ENCODE data around the gene BRMS1L. TPM values are rescaled to one million over a fixed set of nuclear protein-coding genes. Genes with fewer than 3 reads are reported as not detected.

The BRMS1L gene
- total and polyA plus RNA-seq, 2 experiments from 2014 or later = 11.8 to 19.5 TPM

- TF ChIP-seq CTCF (conservative IDR thresholded peaks at IDR 0.05; ENCODE audit: low read depth in 2 of 2) = no peak
- no peak for TF ChIP-seq JUNB (IDR thresholded peaks at IDR 0.05; ENCODE audit: unreplicated experiment)
- no peak for TF ChIP-seq ZNF114 (CRISPR knock-in tag; IDR thresholded peaks at IDR 0.05)
Observed at GRCh38 chr14:35797796-35798195, 28.3 kb upstream of the BRMS1L start (continued).

DNA sequence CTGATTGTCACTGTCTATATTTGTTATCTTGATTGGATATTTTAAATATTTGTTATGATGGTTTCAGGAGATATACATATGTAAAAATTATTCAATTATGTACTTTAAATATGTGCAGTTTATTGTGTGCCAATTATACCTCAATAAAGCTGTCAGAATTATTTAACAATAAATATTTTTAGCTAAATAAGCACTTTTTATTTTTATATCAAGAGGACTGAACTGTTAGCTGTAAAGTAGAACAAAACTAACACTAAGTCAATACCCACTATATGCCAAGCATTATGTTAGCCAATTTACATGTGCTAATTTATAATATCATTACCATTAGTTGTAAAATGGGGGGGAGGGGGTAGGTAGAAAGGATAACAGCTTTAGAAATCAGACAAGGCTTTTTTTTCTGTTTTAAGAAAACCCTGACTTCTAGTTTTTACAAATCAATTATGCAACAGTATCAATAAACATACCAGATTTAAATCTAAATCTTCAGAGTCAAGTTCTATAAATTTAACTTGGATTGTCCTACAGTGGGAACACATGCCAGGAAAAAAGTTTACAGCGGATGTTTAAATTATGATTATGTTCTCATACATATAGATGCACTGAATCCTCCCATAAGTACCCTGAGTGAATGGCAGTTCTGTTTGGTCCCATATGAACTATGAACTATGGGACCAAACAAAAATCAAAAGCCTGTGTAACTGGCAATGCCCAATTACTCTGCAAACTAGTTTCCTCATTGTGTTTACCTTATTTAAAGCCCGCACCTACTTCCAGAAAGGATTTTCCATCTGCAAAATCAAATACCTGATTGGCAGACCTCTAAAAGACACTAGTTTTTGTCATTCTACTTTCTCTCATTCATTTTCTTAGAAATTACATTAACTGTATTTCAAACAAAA lies 19.9 kb upstream of the BRMS1L start:
- H3K4me1 Mint-ChIP-seq = peaks cover 15% of the 10 kb centered on the region
- ATAC-seq = no peak
- H3F3A ChIP-seq (replicated peaks; ENCODE audit: low read depth) = no peaks in the 10 kb centered on the region
- no peaks in the 10 kb centered on the region for H3K9me3 Mint-ChIP-seq
- H3K36me3 ChIP-seq (ENCODE audit: insufficient read depth) = no peaks in the 10 kb centered on the region
- H2AFZ ChIP-seq = no peak overlapping the region
- peaks cover 9% of the 10 kb centered on the region; the same call in 1 of the 2 replicates for H3K4me1 ChIP-seq (ENCODE audit: insufficient read depth)
- no peak overlapping the region for H3K4me3 ChIP-seq
- H4K20me1 ChIP-seq (replicated peaks; ENCODE audit: insufficient read depth) = peaks cover 5% of the 10 kb centered on the region; the same call in 1 of the 2 replicates
- H3K27ac ChIP-seq (ENCODE audit: low read depth) = no peak overlapping the region
- peaks cover 62% of the 10 kb centered on the region for H3K79me2 ChIP-seq (replicated peaks; ENCODE audit: insufficient read depth)
- no peaks in the 10 kb centered on the region for H3K9me2 ChIP-seq (ENCODE audit: insufficient read depth)
- peaks cover 7% of the 10 kb centered on the region for H3K27me3 Mint-ChIP-seq (ENCODE audit: insufficient read depth, low read depth, poor library complexity)
- TF ChIP-seq ETS1 (IDR thresholded peaks at IDR 0.05) = no peak
- TF ChIP-seq EZH2 (IDR thresholded peaks at IDR 0.05; ENCODE audit: low read depth, unreplicated experiment) = no peak
- TF ChIP-seq, protein P1, sequence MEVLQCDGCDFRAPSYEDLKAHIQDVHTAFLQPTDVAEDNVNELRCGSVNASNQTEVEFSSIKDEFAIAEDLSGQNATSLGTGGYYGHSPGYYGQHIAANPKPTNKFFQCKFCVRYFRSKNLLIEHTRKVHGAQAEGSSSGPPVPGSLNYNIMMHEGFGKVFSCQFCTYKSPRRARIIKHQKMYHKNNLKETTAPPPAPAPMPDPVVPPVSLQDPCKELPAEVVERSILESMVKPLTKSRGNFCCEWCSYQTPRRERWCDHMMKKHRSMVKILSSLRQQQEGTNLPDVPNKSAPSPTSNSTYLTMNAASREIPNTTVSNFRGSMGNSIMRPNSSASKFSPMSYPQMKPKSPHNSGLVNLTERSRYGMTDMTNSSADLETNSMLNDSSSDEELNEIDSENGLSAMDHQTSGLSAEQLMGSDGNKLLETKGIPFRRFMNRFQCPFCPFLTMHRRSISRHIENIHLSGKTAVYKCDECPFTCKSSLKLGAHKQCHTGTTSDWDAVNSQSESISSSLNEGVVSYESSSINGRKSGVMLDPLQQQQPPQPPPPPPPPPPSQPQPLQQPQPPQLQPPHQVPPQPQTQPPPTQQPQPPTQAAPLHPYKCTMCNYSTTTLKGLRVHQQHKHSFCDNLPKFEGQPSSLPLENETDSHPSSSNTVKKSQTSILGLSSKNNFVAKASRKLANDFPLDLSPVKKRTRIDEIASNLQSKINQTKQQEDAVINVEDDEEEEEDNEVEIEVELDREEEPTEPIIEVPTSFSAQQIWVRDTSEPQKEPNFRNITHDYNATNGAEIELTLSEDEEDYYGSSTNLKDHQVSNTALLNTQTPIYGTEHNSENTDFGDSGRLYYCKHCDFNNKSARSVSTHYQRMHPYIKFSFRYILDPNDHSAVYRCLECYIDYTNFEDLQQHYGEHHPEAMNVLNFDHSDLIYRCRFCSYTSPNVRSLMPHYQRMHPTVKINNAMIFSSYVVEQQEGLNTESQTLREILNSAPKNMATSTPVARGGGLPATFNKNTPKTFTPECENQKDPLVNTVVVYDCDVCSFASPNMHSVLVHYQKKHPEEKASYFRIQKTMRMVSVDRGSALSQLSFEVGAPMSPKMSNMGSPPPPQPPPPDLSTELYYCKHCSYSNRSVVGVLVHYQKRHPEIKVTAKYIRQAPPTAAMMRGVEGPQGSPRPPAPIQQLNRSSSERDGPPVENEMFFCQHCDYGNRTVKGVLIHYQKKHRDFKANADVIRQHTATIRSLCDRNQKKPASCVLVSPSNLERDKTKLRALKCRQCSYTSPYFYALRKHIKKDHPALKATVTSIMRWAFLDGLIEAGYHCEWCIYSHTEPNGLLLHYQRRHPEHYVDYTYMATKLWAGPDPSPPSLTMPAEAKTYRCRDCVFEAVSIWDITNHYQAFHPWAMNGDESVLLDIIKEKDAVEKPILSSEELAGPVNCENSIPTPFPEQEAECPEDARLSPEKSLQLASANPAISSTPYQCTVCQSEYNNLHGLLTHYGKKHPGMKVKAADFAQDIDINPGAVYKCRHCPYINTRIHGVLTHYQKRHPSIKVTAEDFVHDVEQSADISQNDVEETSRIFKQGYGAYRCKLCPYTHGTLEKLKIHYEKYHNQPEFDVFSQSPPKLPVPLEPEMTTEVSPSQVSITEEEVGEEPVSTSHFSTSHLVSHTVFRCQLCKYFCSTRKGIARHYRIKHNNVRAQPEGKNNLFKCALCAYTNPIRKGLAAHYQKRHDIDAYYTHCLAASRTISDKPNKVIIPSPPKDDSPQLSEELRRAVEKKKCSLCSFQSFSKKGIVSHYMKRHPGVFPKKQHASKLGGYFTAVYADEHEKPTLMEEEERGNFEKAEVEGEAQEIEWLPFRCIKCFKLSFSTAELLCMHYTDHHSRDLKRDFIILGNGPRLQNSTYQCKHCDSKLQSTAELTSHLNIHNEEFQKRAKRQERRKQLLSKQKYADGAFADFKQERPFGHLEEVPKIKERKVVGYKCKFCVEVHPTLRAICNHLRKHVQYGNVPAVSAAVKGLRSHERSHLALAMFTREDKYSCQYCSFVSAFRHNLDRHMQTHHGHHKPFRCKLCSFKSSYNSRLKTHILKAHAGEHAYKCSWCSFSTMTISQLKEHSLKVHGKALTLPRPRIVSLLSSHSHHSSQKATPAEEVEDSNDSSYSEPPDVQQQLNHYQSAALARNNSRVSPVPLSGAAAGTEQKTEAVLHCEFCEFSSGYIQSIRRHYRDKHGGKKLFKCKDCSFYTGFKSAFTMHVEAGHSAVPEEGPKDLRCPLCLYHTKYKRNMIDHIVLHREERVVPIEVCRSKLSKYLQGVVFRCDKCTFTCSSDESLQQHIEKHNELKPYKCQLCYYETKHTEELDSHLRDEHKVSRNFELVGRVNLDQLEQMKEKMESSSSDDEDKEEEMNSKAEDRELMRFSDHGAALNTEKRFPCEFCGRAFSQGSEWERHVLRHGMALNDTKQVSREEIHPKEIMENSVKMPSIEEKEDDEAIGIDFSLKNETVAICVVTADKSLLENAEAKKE (CRISPR knock-in tag; IDR thresholded peaks at IDR 0.05) = no peak
- TF ChIP-seq NANOG (IDR thresholded peaks at IDR 0.05; ENCODE audit: borderline replicate concordance) = no peak
- no peak for TF ChIP-seq ZNF114 (CRISPR knock-in tag; IDR thresholded peaks at IDR 0.05)
- TF ChIP-seq ZNF331 (CRISPR knock-in tag; IDR thresholded peaks at IDR 0.05; ENCODE audit: low read depth) = no peak
- TF ChIP-seq, protein P2, sequence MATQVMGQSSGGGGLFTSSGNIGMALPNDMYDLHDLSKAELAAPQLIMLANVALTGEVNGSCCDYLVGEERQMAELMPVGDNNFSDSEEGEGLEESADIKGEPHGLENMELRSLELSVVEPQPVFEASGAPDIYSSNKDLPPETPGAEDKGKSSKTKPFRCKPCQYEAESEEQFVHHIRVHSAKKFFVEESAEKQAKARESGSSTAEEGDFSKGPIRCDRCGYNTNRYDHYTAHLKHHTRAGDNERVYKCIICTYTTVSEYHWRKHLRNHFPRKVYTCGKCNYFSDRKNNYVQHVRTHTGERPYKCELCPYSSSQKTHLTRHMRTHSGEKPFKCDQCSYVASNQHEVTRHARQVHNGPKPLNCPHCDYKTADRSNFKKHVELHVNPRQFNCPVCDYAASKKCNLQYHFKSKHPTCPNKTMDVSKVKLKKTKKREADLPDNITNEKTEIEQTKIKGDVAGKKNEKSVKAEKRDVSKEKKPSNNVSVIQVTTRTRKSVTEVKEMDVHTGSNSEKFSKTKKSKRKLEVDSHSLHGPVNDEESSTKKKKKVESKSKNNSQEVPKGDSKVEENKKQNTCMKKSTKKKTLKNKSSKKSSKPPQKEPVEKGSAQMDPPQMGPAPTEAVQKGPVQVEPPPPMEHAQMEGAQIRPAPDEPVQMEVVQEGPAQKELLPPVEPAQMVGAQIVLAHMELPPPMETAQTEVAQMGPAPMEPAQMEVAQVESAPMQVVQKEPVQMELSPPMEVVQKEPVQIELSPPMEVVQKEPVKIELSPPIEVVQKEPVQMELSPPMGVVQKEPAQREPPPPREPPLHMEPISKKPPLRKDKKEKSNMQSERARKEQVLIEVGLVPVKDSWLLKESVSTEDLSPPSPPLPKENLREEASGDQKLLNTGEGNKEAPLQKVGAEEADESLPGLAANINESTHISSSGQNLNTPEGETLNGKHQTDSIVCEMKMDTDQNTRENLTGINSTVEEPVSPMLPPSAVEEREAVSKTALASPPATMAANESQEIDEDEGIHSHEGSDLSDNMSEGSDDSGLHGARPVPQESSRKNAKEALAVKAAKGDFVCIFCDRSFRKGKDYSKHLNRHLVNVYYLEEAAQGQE (IDR thresholded peaks at IDR 0.05; ENCODE audit: unreplicated experiment) = no peak
- no peak for DNase-seq (ENCODE audit: low spot score)
- no peak overlapping the region for H3K4me2 ChIP-seq
- no peaks in the 10 kb centered on the region for H3K36me3 Mint-ChIP-seq (ENCODE audit: low read depth)
- H3K27me3 ChIP-seq (ENCODE audit: insufficient read depth) = no peaks in the 10 kb centered on the region
- H3K27ac Mint-ChIP-seq = no peak overlapping the region
- no peak overlapping the region; the same call in 2 of the 3 replicates for H3K4me3 Mint-ChIP-seq
